Mesendoderm (in vitro differentiated cells): ENCODE results near the gene WWTR1.

Experiments used
- DNase-seq: peaks from one replicate; pipeline ENCODE4 v3.0.0; 2013
- H2AK5ac ChIP-seq: 2 replicates; pipeline ENCODE4 v1.6.1; 2013; ENCODE audit warnings: low read length, inconsistent platforms
- H2BK120ac ChIP-seq: 2 replicates; pipeline ENCODE4 v1.6.1; 2013; ENCODE audit warnings: low read depth, mild to moderate bottlenecking, low read length, moderate library complexity, mixed read lengths
- H2BK15ac ChIP-seq: replicated peaks from 2 replicates; pipeline ENCODE4 v1.6.1; 2013; ENCODE audit warnings: low read depth, mild to moderate bottlenecking, moderate library complexity
- H2BK5ac ChIP-seq: 2 replicates; pipeline ENCODE4 v1.6.1; 2013; ENCODE audit warnings: low read length, inconsistent platforms
- H3K18ac ChIP-seq: 2 replicates; pipeline ENCODE4 v1.6.1; 2013; ENCODE audit warnings: mild to moderate bottlenecking, low read length, mixed read lengths
- H3K23ac ChIP-seq: one replicate; pipeline ENCODE4 v1.6.1; 2013; ENCODE audit warnings: low read length
- H3K27ac ChIP-seq: 2 replicates; pipeline ENCODE4 v1.5.1; 2013; ENCODE audit warnings: low read depth, mild to moderate bottlenecking, inconsistent platforms, low read length, moderate library complexity
- H3K27me3 ChIP-seq: 2 replicates; pipeline ENCODE4 v1.6.1; 2013; ENCODE audit warnings: low read length, control low read depth, mild to moderate bottlenecking, inconsistent platforms; ENCODE audit not compliant: insufficient read depth, poor library complexity
- H3K36me3 ChIP-seq: 2 replicates; pipeline ENCODE4 v1.6.1; 2013; ENCODE audit warnings: low read length, inconsistent platforms; ENCODE audit not compliant: control insufficient read depth, insufficient read depth
- H3K4ac ChIP-seq: one replicate; pipeline ENCODE4 v1.6.1; 2013; ENCODE audit warnings: low read depth, mild to moderate bottlenecking, low read length, moderate library complexity
- H3K4me1 ChIP-seq: 2 replicates; pipeline ENCODE4 v1.6.1; 2013; ENCODE audit warnings: low read depth, low read length, inconsistent platforms; ENCODE audit not compliant: control insufficient read depth
- H3K4me2 ChIP-seq: 2 replicates; pipeline ENCODE4 v1.6.1; 2013; ENCODE audit warnings: low read length
- H3K4me3 ChIP-seq: 2 replicates; pipeline ENCODE4 v1.5.1; 2013; ENCODE audit warnings: mild to moderate bottlenecking, low read length
- H3K56ac ChIP-seq: one replicate; pipeline ENCODE4 v1.6.1; 2013; ENCODE audit warnings: low read length
- H3K79me1 ChIP-seq: 2 replicates; pipeline ENCODE4 v1.6.1; 2013; ENCODE audit warnings: low read length, inconsistent platforms
- H3K79me2 ChIP-seq: 2 replicates; pipeline ENCODE4 v1.6.1; 2013; ENCODE audit warnings: mild to moderate bottlenecking, low read length; ENCODE audit not compliant: control insufficient read depth, insufficient read depth
- H3K9ac ChIP-seq: 2 replicates; pipeline ENCODE4 v1.6.1; 2013; ENCODE audit warnings: low read length, inconsistent platforms
- H4K5ac ChIP-seq: one replicate; pipeline ENCODE4 v1.6.1; 2013; ENCODE audit warnings: low read length
- H4K8ac ChIP-seq: one replicate; pipeline ENCODE4 v1.6.1; 2013; ENCODE audit warnings: low read depth, mild to moderate bottlenecking, control low read depth, low read length, moderate library complexity
- WGBS: extraction: QIAGEN DNeasy Blood & Tissue Kit; methylation state at CpG from one replicate; pipeline ENCODE4 v1.1.7; 2013; ENCODE audit warnings: low lambda C conversion rate, missing lambda C conversion rate; ENCODE audit not compliant: insufficient coverage; ENCODE audit errors: extremely low coverage; 5-methylcytosine and 5-hydroxymethylcytosine counted together

Gene WWTR1

GRCh38 chr3:149575961-149576564, 81.8 kb downstream of the WWTR1 start:
- no peak overlapping the region for H3K23ac ChIP-seq
- H3K36me3 ChIP-seq = no peaks in the 10 kb centered on the region
- H3K79me2 ChIP-seq = peaks cover 2% of the 10 kb centered on the region
- no peak overlapping the region for H3K4me2 ChIP-seq
- peak overlapping the region; percentile 52 for H3K18ac ChIP-seq
- peak overlapping the region; percentile 46 for H3K4ac ChIP-seq
- no peak overlapping the region for H4K5ac ChIP-seq
- H3K27me3 ChIP-seq = no peaks in the 10 kb centered on the region
- peak; percentile 95 for DNase-seq
- H3K79me1 ChIP-seq = peaks cover 13% of the 10 kb centered on the region
- peaks cover 17% of the 10 kb centered on the region for H3K4me1 ChIP-seq
- H2BK5ac ChIP-seq = no peak overlapping the region
- no CpG with 5 or more reads among the region's 5 CpGs for WGBS
- no peak overlapping the region for H2BK15ac ChIP-seq
- H3K56ac ChIP-seq = peak overlapping the region; percentile 59
- no peak overlapping the region for H2AK5ac ChIP-seq
- no peak overlapping the region for H4K8ac ChIP-seq
- H2BK120ac ChIP-seq = no peak overlapping the region
- peak overlapping the region; percentile 3 for H3K9ac ChIP-seq
- H3K27ac ChIP-seq = peak overlapping the region; percentile 51
- H3K4me3 ChIP-seq = no peak overlapping the region

DNA sequence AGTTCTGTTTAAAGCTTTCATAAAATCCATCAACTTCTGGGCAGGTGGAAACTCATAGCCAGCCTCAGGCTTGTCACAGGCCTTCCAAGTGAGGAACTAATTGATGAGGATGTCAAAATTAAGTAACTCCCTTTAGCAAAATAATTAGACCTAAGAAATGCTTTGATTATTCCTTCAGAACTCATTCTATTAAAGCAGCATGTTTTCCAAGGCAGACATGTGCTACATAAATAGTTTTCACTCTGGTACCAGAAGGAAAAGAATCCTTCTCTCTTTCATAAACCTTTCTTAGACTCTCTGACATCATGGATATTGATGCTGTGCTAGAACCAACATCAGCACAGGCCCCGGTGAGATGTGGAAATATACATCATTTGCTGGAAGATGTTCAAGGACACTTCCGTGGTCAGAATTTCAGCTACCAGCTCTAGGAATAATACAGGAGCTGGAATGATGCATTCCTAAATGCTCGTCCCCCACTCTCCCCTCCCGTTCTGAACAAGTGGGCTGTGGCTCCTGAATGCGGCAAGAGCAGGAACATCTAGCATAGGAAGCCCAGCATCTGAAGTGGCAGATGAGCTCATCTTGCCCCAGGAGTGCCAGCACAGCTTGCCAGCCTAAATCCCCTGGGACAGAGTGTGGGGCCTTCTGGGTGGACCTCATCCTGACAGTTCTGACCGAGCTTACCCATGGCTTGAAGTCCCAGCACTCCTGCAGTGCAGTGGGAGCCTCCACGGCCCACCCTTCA, 82.4 kb downstream of the WWTR1 start:
- Histone ChIP-seq H3K23ac (peak overlapping the region; percentile 30), H3K4me1 (peaks cover 17% of the 10 kb centered on the region), H3K56ac (peak overlapping the region; percentile 59), H2BK15ac (no peak overlapping the region), H3K27me3 (no peaks in the 10 kb centered on the region), H3K9ac (peak overlapping the region; percentile 6), H2BK120ac (no peak overlapping the region), H3K4me3 (no peak overlapping the region), H3K79me2 (peaks cover 2% of the 10 kb centered on the region), H3K4ac (peak overlapping the region; percentile 46), H3K4me2 (no peak overlapping the region), H2AK5ac (no peak overlapping the region), H3K36me3 (no peaks in the 10 kb centered on the region), H3K79me1 (peaks cover 13% of the 10 kb centered on the region), H2BK5ac (peak overlapping the region; percentile 52), H3K27ac (peak overlapping the region; percentile 51), H4K8ac (no peak overlapping the region), H3K18ac (peak overlapping the region; percentile 24), H4K5ac (no peak overlapping the region)
- peak; percentile 62 for DNase-seq
- no CpG with 5 or more reads among the region's 7 CpGs for WGBS

DNA sequence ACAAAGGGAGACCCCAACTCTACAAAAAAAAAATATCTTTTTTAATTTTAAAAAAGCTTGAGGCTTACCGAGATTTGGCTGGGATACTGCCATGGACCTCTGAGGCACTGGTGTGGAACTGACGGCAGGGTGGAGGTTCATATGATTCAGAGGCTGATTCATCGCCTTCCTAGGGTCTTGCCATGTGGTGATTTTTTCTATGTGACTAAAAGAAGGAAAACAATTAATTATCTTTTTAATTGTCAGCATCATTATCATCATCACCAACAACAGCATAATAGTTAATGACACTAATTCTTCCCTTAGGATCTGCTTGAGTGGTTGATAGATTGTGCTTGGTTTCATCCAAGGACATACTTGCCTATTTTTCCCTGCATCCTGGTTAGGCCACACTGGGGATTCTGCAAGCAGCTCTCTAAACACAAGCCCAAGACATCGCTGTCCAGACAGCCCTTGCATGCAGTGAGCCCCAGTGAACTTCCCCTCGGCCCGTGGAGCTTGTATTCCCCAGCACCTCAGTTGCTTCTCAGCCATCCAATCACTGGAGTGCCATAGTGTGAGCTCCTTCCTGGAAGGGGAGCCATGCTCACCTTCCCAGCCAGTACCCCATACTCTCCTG, 84.9 kb downstream of the WWTR1 start:
- no peak overlapping the region for H4K5ac ChIP-seq
- no peak overlapping the region for H3K4ac ChIP-seq
- DNase-seq = no peak
- H3K4me3 ChIP-seq = no peak overlapping the region
- no peak overlapping the region for H2BK5ac ChIP-seq
- H3K56ac ChIP-seq = no peak overlapping the region
- H2AK5ac ChIP-seq = no peak overlapping the region
- peaks cover 9% of the 10 kb centered on the region for H3K79me1 ChIP-seq
- no peaks in the 10 kb centered on the region for H3K79me2 ChIP-seq
- no peak overlapping the region for H4K8ac ChIP-seq
- no peak overlapping the region for H3K4me2 ChIP-seq
- H2BK15ac ChIP-seq = no peak overlapping the region
- H3K23ac ChIP-seq = no peak overlapping the region
- H3K9ac ChIP-seq = no peak overlapping the region
- no peaks in the 10 kb centered on the region for H3K36me3 ChIP-seq
- H2BK120ac ChIP-seq = no peak overlapping the region
- H3K4me1 ChIP-seq = peaks cover 13% of the 10 kb centered on the region
- H3K27me3 ChIP-seq = no peaks in the 10 kb centered on the region
- H3K27ac ChIP-seq = no peak overlapping the region
- H3K18ac ChIP-seq = no peak overlapping the region
- no CpG with 5 or more reads among the region's 6 CpGs for WGBS

- no peaks in the 10 kb centered on the region for H3K36me3 ChIP-seq
- no peak overlapping the region for H4K5ac ChIP-seq
- H3K23ac ChIP-seq = no peak overlapping the region
- no peak for DNase-seq
- no peaks in the 10 kb centered on the region for H3K79me2 ChIP-seq
- H3K27ac ChIP-seq = no peak overlapping the region
- H3K9ac ChIP-seq = no peak overlapping the region
- no peak overlapping the region for H3K56ac ChIP-seq
- no peak overlapping the region for H3K4ac ChIP-seq
- no peak overlapping the region for H4K8ac ChIP-seq
- no peak overlapping the region for H3K18ac ChIP-seq
- no peak overlapping the region for H2BK15ac ChIP-seq
- H3K4me2 ChIP-seq = no peak overlapping the region
- H2BK5ac ChIP-seq = no peak overlapping the region
- no peak overlapping the region for H3K4me3 ChIP-seq
- H2AK5ac ChIP-seq = no peak overlapping the region
- H3K27me3 ChIP-seq = no peaks in the 10 kb centered on the region
- WGBS = no CpG with 5 or more reads among the region's 2 CpGs
- no peak overlapping the region for H2BK120ac ChIP-seq
- H3K4me1 ChIP-seq = peaks cover 4% of the 10 kb centered on the region
- peaks cover 6% of the 10 kb centered on the region for H3K79me1 ChIP-seq
Observed at GRCh38 chr3:149571381-149571780, 86.4 kb downstream of the WWTR1 start.

DNA sequence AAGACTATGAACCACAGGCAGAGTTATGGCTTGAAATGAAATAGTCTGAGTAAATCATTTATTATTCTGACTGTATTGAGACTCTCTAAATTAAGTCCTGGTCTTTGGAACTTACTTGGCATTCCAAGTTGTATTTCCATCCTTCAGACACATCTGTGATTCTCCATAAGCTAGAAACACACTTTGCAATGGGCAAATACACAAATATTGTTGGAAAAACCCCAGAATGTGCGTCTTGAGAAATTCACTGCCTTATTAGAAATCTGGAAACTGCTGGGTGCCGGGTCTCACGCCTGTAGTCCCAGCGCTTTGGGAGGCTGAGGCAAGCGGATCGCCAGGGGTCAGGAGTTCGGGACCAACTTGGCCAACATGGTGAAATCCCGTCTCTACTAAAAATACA, 87.8 kb downstream of the WWTR1 start:
- WGBS = no CpG with 5 or more reads among the region's 8 CpGs
- no peak overlapping the region for H4K5ac ChIP-seq
- H4K8ac ChIP-seq = no peak overlapping the region
- no peak overlapping the region for H3K9ac ChIP-seq
- no peak overlapping the region for H3K4ac ChIP-seq
- no peak overlapping the region for H2BK15ac ChIP-seq
- no peak overlapping the region for H3K4me2 ChIP-seq
- H3K79me2 ChIP-seq = no peaks in the 10 kb centered on the region
- no peak overlapping the region for H2AK5ac ChIP-seq
- no peak overlapping the region for H3K23ac ChIP-seq
- no peaks in the 10 kb centered on the region for H3K27me3 ChIP-seq
- no peaks in the 10 kb centered on the region for H3K36me3 ChIP-seq
- H3K4me1 ChIP-seq = no peaks in the 10 kb centered on the region
- no peak overlapping the region for H2BK120ac ChIP-seq
- H3K27ac ChIP-seq = no peak overlapping the region
- no peak for DNase-seq
- no peak overlapping the region for H2BK5ac ChIP-seq
- peaks cover 7% of the 10 kb centered on the region for H3K79me1 ChIP-seq
- no peak overlapping the region for H3K18ac ChIP-seq
- no peak overlapping the region for H3K56ac ChIP-seq
- H3K4me3 ChIP-seq = no peak overlapping the region
